Neural cell (in vitro differentiated cells): Measurements from ENCODE around the gene LZTR1. TPM values are rescaled to one million over a fixed set of nuclear protein-coding genes. Genes with fewer than 3 reads are reported as not detected.
"Not testable (repeated sequence)": the region's sequence is repeated elsewhere in the genome, so short reads cannot be mapped to it uniquely, and the experiment has no call there.

Experiments
- H2AFZ ChIP-seq: fragments of 200-600, 300-800 bp; sonication (generic), shearing (Covaris generic); 2 replicates; pipeline ENCODE4 v1.6.0; 2014; ENCODE audit warnings: low read depth, mild to moderate bottlenecking, antibody characterized with exemption, low read length, moderate library complexity
- H3F3A ChIP-seq: fragments of 200-600 bp; shearing (Covaris generic); 2 replicates; pipeline ENCODE4 v1.6.1; 2016; ENCODE audit warnings: mild to moderate bottlenecking, moderate library complexity, mixed read lengths, antibody characterized with exemption, low read length; ENCODE audit not compliant: insufficient read depth, poor library complexity, severe bottlenecking
- H3K27ac ChIP-seq: fragments of 200-600, 300-800 bp; sonication (generic), shearing (Covaris generic); 2 replicates; pipeline ENCODE4 v1.5.1; 2014; ENCODE audit warnings: mild to moderate bottlenecking, low read length, moderate library complexity
- H3K27me3 ChIP-seq: fragments of 300-800, 200-600 bp; sonication (generic), shearing (Covaris generic); 2 replicates; pipeline ENCODE4 v1.6.0; 2014; ENCODE audit warnings: mild to moderate bottlenecking, low read depth, low read length, moderate library complexity; ENCODE audit not compliant: insufficient read depth
- H3K36me3 ChIP-seq: fragments of 300-800, 200-600 bp; sonication (generic), shearing (Covaris generic); 2 replicates; pipeline ENCODE4 v1.5.1; 2014; ENCODE audit warnings: mild to moderate bottlenecking, antibody characterized with exemption, low read length, moderate library complexity; ENCODE audit not compliant: insufficient read depth
- H3K4me2 ChIP-seq: fragments of 300-800, 200-600 bp; sonication (generic), shearing (Covaris generic); 2 replicates; pipeline ENCODE4 v1.6.0; 2014; ENCODE audit warnings: mild to moderate bottlenecking, low read length
- H3K4me3 ChIP-seq: fragments of 300-800, 200-600 bp; sonication (generic), shearing (Covaris generic); 2 replicates; pipeline ENCODE4 v1.5.1; 2014; ENCODE audit warnings: mild to moderate bottlenecking, low read length, moderate library complexity
- H3K79me2 ChIP-seq: fragments of 200-600 bp; shearing (Covaris generic); replicated peaks from 2 replicates; pipeline ENCODE4 v1.6.0; 2014; ENCODE audit warnings: mild to moderate bottlenecking, low read length, moderate library complexity; ENCODE audit not compliant: insufficient read depth
- H3K9ac ChIP-seq: fragments of 300-800, 200-600 bp; sonication (generic), shearing (Covaris generic); 2 replicates; pipeline ENCODE4 v1.6.1; 2016; ENCODE audit warnings: mild to moderate bottlenecking, low read length, mixed read lengths
- H3K9me2 ChIP-seq: fragments of 200-600 bp; shearing (Covaris generic); 2 replicates; pipeline ENCODE4 v1.6.1; 2016; ENCODE audit warnings: mild to moderate bottlenecking, low read length, mixed read lengths; ENCODE audit not compliant: insufficient read depth
- H3K9me3 ChIP-seq: fragments of 200-600, 300-800 bp; sonication (generic), shearing (Covaris generic); 2 replicates; pipeline ENCODE4 v1.6.1; 2016; ENCODE audit warnings: mild to moderate bottlenecking, mixed run types, low read length, moderate library complexity, mixed read lengths
- H4K20me1 ChIP-seq: fragments of 200-600 bp; shearing (Covaris generic); 2 replicates; pipeline ENCODE4 v1.6.1; 2016; ENCODE audit warnings: mild to moderate bottlenecking, mixed run types; ENCODE audit not compliant: insufficient read depth
- CTCF ChIP-seq: fragments of 450-650 bp; IDR thresholded peaks from 2 replicates; pipeline ENCODE4 v1.5.1; 2014; ENCODE audit warnings: antibody characterized with exemption, mild to moderate bottlenecking, moderate library complexity; ENCODE audit not compliant: poor library complexity, severe bottlenecking
- EP300 ChIP-seq: fragments of 450-650 bp; conservative IDR thresholded peaks from 2 replicates; pipeline ENCODE4 v1.6.1; 2014; ENCODE audit warnings: antibody characterized with exemption, mild to moderate bottlenecking, moderate library complexity; ENCODE audit not compliant: poor library complexity, severe bottlenecking
- EZH2 ChIP-seq: fragments of 200-600, 300-800 bp; shearing (Covaris generic), sonication (generic); IDR thresholded peaks from 2 replicates; pipeline ENCODE4 v1.6.1; 2014; ENCODE audit warnings: antibody characterized with exemption, low read length, borderline replicate concordance, mild to moderate bottlenecking; ENCODE audit not compliant: insufficient read depth, poor library complexity, severe bottlenecking
- MXI1 ChIP-seq: fragments of 450-650 bp; conservative IDR thresholded peaks from 2 replicates; pipeline ENCODE4 v1.6.1; 2014; ENCODE audit warnings: antibody characterized with exemption, mild to moderate bottlenecking; ENCODE audit not compliant: poor library complexity, severe bottlenecking
- POLR2AphosphoS5 ChIP-seq: IDR thresholded peaks from 2 replicates; pipeline ENCODE4 v1.6.1; 2012
- RAD21 ChIP-seq: fragments of 450-650 bp; conservative IDR thresholded peaks from 2 replicates; pipeline ENCODE4 v1.6.1; 2014; ENCODE audit warnings: antibody characterized with exemption, mild to moderate bottlenecking, moderate library complexity
- SMC3 ChIP-seq: fragments of 450-650 bp; conservative IDR thresholded peaks from 2 replicates; pipeline ENCODE4 v1.6.1; 2014; ENCODE audit warnings: antibody characterized with exemption, mild to moderate bottlenecking, moderate library complexity; ENCODE audit not compliant: poor library complexity
- TAF1 ChIP-seq: IDR thresholded peaks from 2 replicates; pipeline ENCODE4 v1.6.1; 2012; ENCODE audit warnings: low read depth
- polyA plus RNA-seq: library from polyadenylated mRNA; depleted of rRNA; stranded (reverse); fragments of >200 nt; gene quantifications from 2 replicates; pipeline ENCODE4 v1.2.3, GENCODE V29; 2014
- TF ChIP-seq, protein P1 (sequence below): IDR thresholded peaks from 2 replicates; pipeline ENCODE4 v1.6.1; 2012; ENCODE audit warnings: borderline replicate concordance

LZTR1 gene
- polyA plus RNA-seq, 1 donor from 2014 or later: 114 TPM

DNA sequence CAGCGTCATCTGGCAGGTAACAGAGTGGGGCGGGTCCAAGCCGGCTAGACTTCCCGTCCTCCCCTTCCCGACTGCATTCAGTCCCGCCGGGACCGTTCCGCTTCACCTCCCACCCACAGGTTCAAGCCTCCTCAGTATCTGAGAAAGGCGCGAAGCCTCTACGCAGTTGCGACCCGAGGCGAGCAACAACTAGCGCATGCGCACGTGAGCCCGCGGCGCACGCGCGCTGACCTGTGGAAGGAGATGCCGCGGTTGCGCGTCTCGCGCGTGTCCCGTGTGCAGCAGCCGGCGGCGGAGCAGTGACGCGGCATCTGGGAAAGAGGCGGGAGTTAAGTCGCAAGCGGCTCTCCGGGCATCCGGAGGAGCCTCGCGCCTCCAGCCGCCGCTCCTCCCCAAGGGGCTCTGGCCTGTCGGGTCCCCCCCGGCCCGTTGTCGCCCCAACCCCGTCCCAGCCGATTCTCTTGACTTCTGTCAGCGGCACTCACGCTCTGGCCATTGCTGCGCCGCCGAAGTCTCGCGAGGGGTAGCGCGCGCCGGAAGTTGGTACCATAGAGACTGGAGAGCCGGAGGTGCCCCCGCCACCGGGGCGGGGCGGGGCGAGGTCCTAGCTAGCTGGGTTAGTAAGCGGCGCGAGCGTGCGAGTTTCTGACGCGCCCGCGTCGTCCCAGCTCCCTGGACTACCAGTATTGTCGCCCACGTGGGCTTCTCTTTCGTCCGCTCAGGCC is 19.7 kb downstream of the LZTR1 start, which contains the start of gene THAP7:
Gene THAP7, minus strand, starts transcription at position 518 of the 725 bp plus-strand sequence. Its CDS starts 207 bp downstream, at position 311.
- no peaks in the 10 kb centered on the region for H3F3A ChIP-seq
- H3K9ac ChIP-seq: peak within 1 kb of the TSS; percentile 87
- H3K9me3 ChIP-seq: no peaks in the 10 kb centered on the region
- H3K4me2 ChIP-seq: peak within 1 kb of the TSS; percentile 96
- no peaks in the 10 kb centered on the region for H4K20me1 ChIP-seq
- H3K4me3 ChIP-seq: peak within 1 kb of the TSS; percentile 69
- H2AFZ ChIP-seq: peak within 1 kb of the TSS; percentile 68
- H3K27me3 ChIP-seq: no peaks in the 10 kb centered on the region
- peak within 1 kb of the TSS; percentile 94 for H3K27ac ChIP-seq
- no peaks in the 10 kb centered on the region for H3K9me2 ChIP-seq
- TF ChIP-seq RAD21: peak; percentile 52
- peak; percentile 76 for TF ChIP-seq POLR2AphosphoS5
- TF ChIP-seq CTCF: no peak
- TF ChIP-seq EZH2: no peak
- TF ChIP-seq, protein P1, sequence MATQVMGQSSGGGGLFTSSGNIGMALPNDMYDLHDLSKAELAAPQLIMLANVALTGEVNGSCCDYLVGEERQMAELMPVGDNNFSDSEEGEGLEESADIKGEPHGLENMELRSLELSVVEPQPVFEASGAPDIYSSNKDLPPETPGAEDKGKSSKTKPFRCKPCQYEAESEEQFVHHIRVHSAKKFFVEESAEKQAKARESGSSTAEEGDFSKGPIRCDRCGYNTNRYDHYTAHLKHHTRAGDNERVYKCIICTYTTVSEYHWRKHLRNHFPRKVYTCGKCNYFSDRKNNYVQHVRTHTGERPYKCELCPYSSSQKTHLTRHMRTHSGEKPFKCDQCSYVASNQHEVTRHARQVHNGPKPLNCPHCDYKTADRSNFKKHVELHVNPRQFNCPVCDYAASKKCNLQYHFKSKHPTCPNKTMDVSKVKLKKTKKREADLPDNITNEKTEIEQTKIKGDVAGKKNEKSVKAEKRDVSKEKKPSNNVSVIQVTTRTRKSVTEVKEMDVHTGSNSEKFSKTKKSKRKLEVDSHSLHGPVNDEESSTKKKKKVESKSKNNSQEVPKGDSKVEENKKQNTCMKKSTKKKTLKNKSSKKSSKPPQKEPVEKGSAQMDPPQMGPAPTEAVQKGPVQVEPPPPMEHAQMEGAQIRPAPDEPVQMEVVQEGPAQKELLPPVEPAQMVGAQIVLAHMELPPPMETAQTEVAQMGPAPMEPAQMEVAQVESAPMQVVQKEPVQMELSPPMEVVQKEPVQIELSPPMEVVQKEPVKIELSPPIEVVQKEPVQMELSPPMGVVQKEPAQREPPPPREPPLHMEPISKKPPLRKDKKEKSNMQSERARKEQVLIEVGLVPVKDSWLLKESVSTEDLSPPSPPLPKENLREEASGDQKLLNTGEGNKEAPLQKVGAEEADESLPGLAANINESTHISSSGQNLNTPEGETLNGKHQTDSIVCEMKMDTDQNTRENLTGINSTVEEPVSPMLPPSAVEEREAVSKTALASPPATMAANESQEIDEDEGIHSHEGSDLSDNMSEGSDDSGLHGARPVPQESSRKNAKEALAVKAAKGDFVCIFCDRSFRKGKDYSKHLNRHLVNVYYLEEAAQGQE: peak; percentile 75
- TF ChIP-seq TAF1: peak; percentile 74
- peak; percentile 94 for TF ChIP-seq MXI1
- peak; percentile 70 for TF ChIP-seq EP300
- no peak for TF ChIP-seq SMC3
- H3K79me2 ChIP-seq: peaks cover 3% of the 10 kb centered on the region
- no peaks in the 10 kb centered on the region for H3K36me3 ChIP-seq

GRCh38 chr22:21003782-21004181 is 21.7 kb downstream of the LZTR1 start:
- no peaks in the 10 kb centered on the region for H3F3A ChIP-seq
- peaks cover 3% of the 10 kb centered on the region for H3K36me3 ChIP-seq
- peaks cover 3% of the 10 kb centered on the region for H3K79me2 ChIP-seq
- H3K9me2 ChIP-seq: no peaks in the 10 kb centered on the region
- H3K9ac ChIP-seq: peak overlapping the region; percentile 87
- TF ChIP-seq EP300 (no peak), SMC3 (no peak), POLR2AphosphoS5 (no peak), MXI1 (no peak)
- TF ChIP-seq, protein P1: no peak
- no peak overlapping the region for H3K4me2 ChIP-seq
- H2AFZ ChIP-seq: no peak overlapping the region
- H4K20me1 ChIP-seq: no peaks in the 10 kb centered on the region
- H3K27ac ChIP-seq: no peak overlapping the region
- H3K9me3 ChIP-seq: no peaks in the 10 kb centered on the region
- H3K27me3 ChIP-seq: no peaks in the 10 kb centered on the region
- H3K4me3 ChIP-seq: peak overlapping the region; percentile 69

DNA sequence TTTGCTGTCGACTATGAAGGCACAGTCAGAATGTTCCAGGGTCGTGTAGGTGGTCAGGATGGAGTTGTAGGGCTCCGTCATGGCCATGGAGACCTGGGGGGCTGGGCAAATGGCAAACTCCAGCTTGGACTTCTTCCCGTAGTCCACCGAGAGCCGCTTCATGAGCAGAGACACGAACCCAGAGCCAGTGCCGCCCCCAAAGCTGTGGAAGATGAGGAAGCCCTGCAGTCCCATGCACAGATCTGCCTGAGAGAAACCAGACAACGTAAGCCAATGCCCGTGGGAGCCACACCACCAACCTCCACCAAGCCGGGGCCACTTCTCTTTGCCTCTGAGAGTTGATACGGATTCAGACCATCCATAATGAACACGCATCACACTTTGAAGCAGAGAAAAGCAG is 27.1 kb downstream of the LZTR1 start:
- H3K9me3 ChIP-seq, H3K27me3 ChIP-seq, H3K4me2 ChIP-seq, H4K20me1 ChIP-seq, H3F3A ChIP-seq, H2AFZ ChIP-seq, H3K9me2 ChIP-seq, H3K36me3 ChIP-seq, H3K27ac ChIP-seq, H3K4me3 ChIP-seq, H3K9ac ChIP-seq: not testable (repeated sequence)
- H3K79me2 ChIP-seq: peaks cover 22% of the 10 kb centered on the region
